Measurements from ENCODE around the gene BUD23.

BUD23 gene

DNA sequence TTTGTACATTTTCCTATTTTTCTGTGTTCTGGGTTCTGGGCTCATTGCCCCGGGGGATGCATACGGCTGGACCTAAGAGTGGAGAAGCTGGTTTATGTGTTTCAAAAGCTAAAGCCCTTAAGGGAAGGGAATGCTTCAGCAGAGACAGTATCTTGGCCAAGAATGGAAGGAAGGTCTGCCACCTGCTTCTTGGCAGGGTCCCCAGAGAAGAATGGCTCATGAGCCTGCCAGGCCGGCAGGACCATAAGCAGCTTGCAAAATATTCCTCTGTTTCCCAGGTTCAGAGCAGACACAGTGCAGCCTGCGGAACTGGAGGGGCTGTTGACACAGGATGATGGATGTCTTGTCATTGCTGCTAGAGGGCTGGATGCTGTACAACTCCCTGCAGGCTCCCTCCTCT lies 63.0 kb downstream of the BUD23 start:
- H3K4me3 ChIP-seq (ENCODE audit: control insufficient read depth, low read depth, low read length), result no peak overlapping the region
- DNase-seq (ENCODE audit: low read depth), result no peak
- TF ChIP-seq, protein P1, sequence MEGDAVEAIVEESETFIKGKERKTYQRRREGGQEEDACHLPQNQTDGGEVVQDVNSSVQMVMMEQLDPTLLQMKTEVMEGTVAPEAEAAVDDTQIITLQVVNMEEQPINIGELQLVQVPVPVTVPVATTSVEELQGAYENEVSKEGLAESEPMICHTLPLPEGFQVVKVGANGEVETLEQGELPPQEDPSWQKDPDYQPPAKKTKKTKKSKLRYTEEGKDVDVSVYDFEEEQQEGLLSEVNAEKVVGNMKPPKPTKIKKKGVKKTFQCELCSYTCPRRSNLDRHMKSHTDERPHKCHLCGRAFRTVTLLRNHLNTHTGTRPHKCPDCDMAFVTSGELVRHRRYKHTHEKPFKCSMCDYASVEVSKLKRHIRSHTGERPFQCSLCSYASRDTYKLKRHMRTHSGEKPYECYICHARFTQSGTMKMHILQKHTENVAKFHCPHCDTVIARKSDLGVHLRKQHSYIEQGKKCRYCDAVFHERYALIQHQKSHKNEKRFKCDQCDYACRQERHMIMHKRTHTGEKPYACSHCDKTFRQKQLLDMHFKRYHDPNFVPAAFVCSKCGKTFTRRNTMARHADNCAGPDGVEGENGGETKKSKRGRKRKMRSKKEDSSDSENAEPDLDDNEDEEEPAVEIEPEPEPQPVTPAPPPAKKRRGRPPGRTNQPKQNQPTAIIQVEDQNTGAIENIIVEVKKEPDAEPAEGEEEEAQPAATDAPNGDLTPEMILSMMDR (IDR thresholded peaks at IDR 0.05; ENCODE audit: control insufficient read depth, insufficient read depth, low read depth, low read length, missing control alignments), result no peak
